HEK293T (cell line): ENCODE measurements around the gene CAVIN3.

Experiments
- CTCF ChIA-PET: fragments of 350-600 bp; formaldehyde crosslinking; extraction: SDS; loops from one replicate; lab custom pipeline; 2021; ENCODE audit warnings: antibody characterized with exemption, inconsistent platforms; lab: Yijun Ruan, JAX
- POLR2A ChIA-PET: fragments of 350-600 bp; formaldehyde crosslinking; extraction: SDS; loops from one replicate; lab custom pipeline; 2020; ENCODE audit warnings: antibody characterized with exemption, inconsistent platforms; lab: Yijun Ruan, JAX
- DNase-seq: peaks from one replicate; pipeline ENCODE4 v3.0.0; 2012; ENCODE audit warnings: mixed read lengths; ENCODE audit errors: extremely low spot score
- ARNT ChIP-seq: fragments of 450-650 bp; IDR thresholded peaks from 2 replicates; pipeline ENCODE4 v1.6.1; 2017; ENCODE audit warnings: mild to moderate bottlenecking
- BHLHE40 ChIP-seq: fragments of 450-650 bp; IDR thresholded peaks from 2 replicates; pipeline ENCODE4 v1.6.1; 2016; ENCODE audit warnings: mild to moderate bottlenecking, moderate library complexity, borderline replicate concordance
- CTBP1 ChIP-seq: fragments of 450-650 bp; IDR thresholded peaks from 2 replicates; pipeline ENCODE4 v1.6.1; 2016; ENCODE audit warnings: borderline replicate concordance
- ELF4 ChIP-seq: fragments of 450-650 bp; IDR thresholded peaks from 2 replicates; pipeline ENCODE4 v1.6.1; 2017; ENCODE audit warnings: antibody characterized with exemption
- FOXA1 ChIP-seq: fragments of 450-650 bp; IDR thresholded peaks from 2 replicates; pipeline ENCODE4 v1.6.1; 2016; ENCODE audit warnings: mild to moderate bottlenecking
- FOXK2 ChIP-seq: fragments of 450-650 bp; IDR thresholded peaks from 2 replicates; pipeline ENCODE4 v1.6.1; 2016; ENCODE audit warnings: mild to moderate bottlenecking
- FOXM1 ChIP-seq: fragments of 450-650 bp; IDR thresholded peaks from 2 replicates; pipeline ENCODE4 v1.6.1; 2017; ENCODE audit warnings: mild to moderate bottlenecking, borderline replicate concordance
- HDGF ChIP-seq: fragments of 450-650 bp; IDR thresholded peaks from 2 replicates; pipeline ENCODE4 v1.6.1; 2017; ENCODE audit warnings: antibody characterized with exemption, borderline replicate concordance
- L3MBTL2 ChIP-seq: fragments of 450-650 bp; conservative IDR thresholded peaks from 2 replicates; pipeline ENCODE4 v1.6.1; 2016; ENCODE audit warnings: mild to moderate bottlenecking
- LEF1 ChIP-seq: fragments of 450-650 bp; IDR thresholded peaks from 2 replicates; pipeline ENCODE4 v1.6.1; 2017; ENCODE audit warnings: mild to moderate bottlenecking, borderline replicate concordance
- NFRKB ChIP-seq: fragments of 450-650 bp; IDR thresholded peaks from 2 replicates; pipeline ENCODE4 v1.6.1; 2016; ENCODE audit warnings: mild to moderate bottlenecking, moderate library complexity
- PKNOX1 ChIP-seq: fragments of 450-650 bp; IDR thresholded peaks from 2 replicates; pipeline ENCODE4 v1.6.1; 2016
- SP1 ChIP-seq: fragments of 450-650 bp; IDR thresholded peaks from 2 replicates; pipeline ENCODE4 v1.6.1; 2017
- SUZ12 ChIP-seq: fragments of 450-650 bp; IDR thresholded peaks from 2 replicates; pipeline ENCODE4 v1.6.1; 2016; ENCODE audit warnings: mild to moderate bottlenecking
- TARDBP ChIP-seq: fragments of 450-650 bp; IDR thresholded peaks from 2 replicates; pipeline ENCODE4 v1.6.1; 2016
- ZNF384 ChIP-seq: fragments of 450-650 bp; IDR thresholded peaks from 2 replicates; pipeline ENCODE4 v1.6.1; 2016

The CAVIN3 gene

GRCh38 chr11:6326985-6327384, 6.7 kb upstream of the CAVIN3 start:
- TF ChIP-seq FOXA1 (no peak), ZNF384 (no peak), ARNT (no peak), FOXM1 (no peak), SP1 (no peak), CTBP1 (no peak), FOXK2 (no peak), BHLHE40 (no peak), HDGF (no peak), LEF1 (no peak), L3MBTL2 (no peak), TARDBP (no peak), NFRKB (no peak), SUZ12 (no peak), ELF4 (no peak), PKNOX1 (no peak)
- DNase-seq: no peak
- POLR2A ChIA-PET: no interaction called here
- CTCF ChIA-PET: interaction anchor here (0.6 to 1.0 kb wide), 2 partner anchors 75 to 160 kb away, joined by 3 read pairs; no protein-coding TSS in a partner anchor

GRCh38 chr11:6326303-6326702, 6.0 kb upstream of the CAVIN3 start:
- DNase-seq: no peak
- no peak for TF ChIP-seq FOXK2
- no peak for TF ChIP-seq LEF1
- no peak for TF ChIP-seq BHLHE40
- TF ChIP-seq L3MBTL2: no peak
- no peak for TF ChIP-seq SUZ12
- no peak for TF ChIP-seq SP1
- TF ChIP-seq ARNT: no peak
- TF ChIP-seq HDGF: no peak
- TF ChIP-seq CTBP1: no peak
- no peak for TF ChIP-seq FOXM1
- TF ChIP-seq NFRKB: no peak
- no peak for TF ChIP-seq ZNF384
- no peak for TF ChIP-seq PKNOX1
- POLR2A ChIA-PET: no interaction called here
- CTCF ChIA-PET: interaction anchor here (0.7 to 1.2 kb wide), 2 partner anchors 27 to 70 kb away, joined by 3 to 5 read pairs; no protein-coding TSS in a partner anchor

GRCh38 chr11:6323291-6323905, 3.1 kb upstream of the CAVIN3 start:
- CTCF ChIA-PET: interaction anchor here (1.1 kb wide), 1 partner anchor 74 kb away, joined by 3 read pairs; no protein-coding TSS in a partner anchor
- TF ChIP-seq L3MBTL2 (no peak), FOXK2 (no peak), TARDBP (no peak), ELF4 (no peak), FOXA1 (no peak), FOXM1 (no peak), PKNOX1 (no peak), BHLHE40 (no peak), SUZ12 (no peak), ZNF384 (no peak), ARNT (no peak), HDGF (no peak), SP1 (no peak), CTBP1 (no peak), NFRKB (no peak), LEF1 (no peak)
- POLR2A ChIA-PET: no interaction called here
- no peak for DNase-seq

- ChIA-PET CTCF (no interaction called here), POLR2A (no interaction called here)
- TF ChIP-seq FOXM1: no peak
- no peak for TF ChIP-seq ARNT
- TF ChIP-seq ELF4: no peak
- no peak for TF ChIP-seq BHLHE40
- TF ChIP-seq SP1: no peak
- no peak for TF ChIP-seq FOXK2
- no peak for DNase-seq
These were observed 1.7 kb upstream of the CAVIN3 start for GRCh38 chr11:6321961-6322362.

- no peak for DNase-seq
- ChIA-PET CTCF (no interaction called here), POLR2A (no interaction called here)
- TF ChIP-seq L3MBTL2 (no peak), ARNT (no peak), FOXK2 (no peak), SUZ12 (no peak), HDGF (no peak), LEF1 (no peak), CTBP1 (no peak), SP1 (no peak), BHLHE40 (no peak), ELF4 (no peak), FOXA1 (no peak), FOXM1 (no peak), NFRKB (no peak), TARDBP (no peak), PKNOX1 (no peak)
These were observed 1.1 kb upstream of the CAVIN3 start for GRCh38 chr11:6321356-6321755.
